Jurkat, Clone E6-1 (cell line): Measurements from ENCODE around the gene RBL1. TPM values are rescaled to one million over a fixed set of nuclear protein-coding genes. Genes with fewer than 3 reads are reported as not detected.
"Not testable (repeated sequence)": the region's sequence is repeated elsewhere in the genome, so short reads cannot be mapped to it uniquely, and the experiment has no call there.

ENCODE experiments used
- DNase-seq: peaks from one replicate; pipeline ENCODE4 v3.0.0-alpha.2; 2011; ENCODE audit warnings: low read depth, low spot score
- H3K4me3 ChIP-seq: 2 replicates; pipeline ENCODE4 v1.5.1; 2011; ENCODE audit warnings: mild to moderate bottlenecking, low read length, control low read depth, moderate library complexity
- polyA plus RNA-seq: library from polyadenylated mRNA; unstranded; fragments of >200 nt; gene quantifications from one replicate; pipeline ENCODE4 v1.2.1, GENCODE V29; 2012; ENCODE audit warnings: missing spikeins; ENCODE audit not compliant: insufficient read length, insufficient read depth

Gene RBL1, protein sequence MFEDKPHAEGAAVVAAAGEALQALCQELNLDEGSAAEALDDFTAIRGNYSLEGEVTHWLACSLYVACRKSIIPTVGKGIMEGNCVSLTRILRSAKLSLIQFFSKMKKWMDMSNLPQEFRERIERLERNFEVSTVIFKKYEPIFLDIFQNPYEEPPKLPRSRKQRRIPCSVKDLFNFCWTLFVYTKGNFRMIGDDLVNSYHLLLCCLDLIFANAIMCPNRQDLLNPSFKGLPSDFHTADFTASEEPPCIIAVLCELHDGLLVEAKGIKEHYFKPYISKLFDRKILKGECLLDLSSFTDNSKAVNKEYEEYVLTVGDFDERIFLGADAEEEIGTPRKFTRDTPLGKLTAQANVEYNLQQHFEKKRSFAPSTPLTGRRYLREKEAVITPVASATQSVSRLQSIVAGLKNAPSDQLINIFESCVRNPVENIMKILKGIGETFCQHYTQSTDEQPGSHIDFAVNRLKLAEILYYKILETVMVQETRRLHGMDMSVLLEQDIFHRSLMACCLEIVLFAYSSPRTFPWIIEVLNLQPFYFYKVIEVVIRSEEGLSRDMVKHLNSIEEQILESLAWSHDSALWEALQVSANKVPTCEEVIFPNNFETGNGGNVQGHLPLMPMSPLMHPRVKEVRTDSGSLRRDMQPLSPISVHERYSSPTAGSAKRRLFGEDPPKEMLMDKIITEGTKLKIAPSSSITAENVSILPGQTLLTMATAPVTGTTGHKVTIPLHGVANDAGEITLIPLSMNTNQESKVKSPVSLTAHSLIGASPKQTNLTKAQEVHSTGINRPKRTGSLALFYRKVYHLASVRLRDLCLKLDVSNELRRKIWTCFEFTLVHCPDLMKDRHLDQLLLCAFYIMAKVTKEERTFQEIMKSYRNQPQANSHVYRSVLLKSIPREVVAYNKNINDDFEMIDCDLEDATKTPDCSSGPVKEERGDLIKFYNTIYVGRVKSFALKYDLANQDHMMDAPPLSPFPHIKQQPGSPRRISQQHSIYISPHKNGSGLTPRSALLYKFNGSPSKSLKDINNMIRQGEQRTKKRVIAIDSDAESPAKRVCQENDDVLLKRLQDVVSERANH
- polyA plus RNA-seq = 13.5 TPM

DNA sequence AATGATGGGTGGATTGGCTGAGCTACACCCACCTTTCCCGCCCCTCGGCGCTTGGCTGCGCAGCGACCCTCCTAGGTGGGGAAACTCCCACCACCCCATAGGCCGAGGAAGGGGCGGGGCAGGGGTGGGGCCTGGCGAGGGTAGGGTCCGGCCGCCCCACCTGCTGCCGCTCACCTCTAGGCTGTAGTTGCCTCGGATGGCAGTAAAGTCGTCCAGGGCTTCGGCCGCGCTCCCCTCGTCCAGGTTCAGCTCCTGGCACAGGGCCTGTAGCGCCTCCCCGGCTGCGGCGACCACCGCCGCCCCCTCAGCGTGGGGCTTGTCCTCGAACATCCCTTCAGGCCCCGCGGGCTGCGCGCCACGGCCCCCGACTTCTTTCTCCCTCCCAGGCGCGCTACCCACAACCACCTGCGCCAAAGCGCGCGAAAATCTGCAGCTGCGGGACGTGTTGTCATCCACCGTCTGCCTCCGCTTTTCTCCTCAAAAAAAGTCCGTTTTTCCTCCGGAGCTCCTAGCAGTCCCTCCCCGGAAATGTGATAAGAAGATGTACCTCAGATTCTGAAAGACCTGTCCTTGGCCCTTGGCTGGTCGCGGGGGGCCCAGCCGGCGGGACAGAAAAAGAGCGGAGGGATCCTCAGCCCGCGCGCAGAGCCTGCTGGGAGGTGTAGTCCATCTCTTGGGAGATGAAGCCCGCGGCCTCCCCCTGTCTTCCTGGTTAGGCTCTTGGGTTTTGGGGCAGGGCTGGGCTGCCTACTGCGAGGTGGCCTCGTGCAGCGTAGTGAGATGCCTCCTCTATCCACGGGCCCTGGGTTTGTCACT, at the start of gene RBL1:
Gene RBL1, minus strand, starts transcription at position 399 of the 816 bp plus-strand sequence. Its CDS starts 69 bp downstream, at position 330.
- peak; percentile 93 for DNase-seq

DNA sequence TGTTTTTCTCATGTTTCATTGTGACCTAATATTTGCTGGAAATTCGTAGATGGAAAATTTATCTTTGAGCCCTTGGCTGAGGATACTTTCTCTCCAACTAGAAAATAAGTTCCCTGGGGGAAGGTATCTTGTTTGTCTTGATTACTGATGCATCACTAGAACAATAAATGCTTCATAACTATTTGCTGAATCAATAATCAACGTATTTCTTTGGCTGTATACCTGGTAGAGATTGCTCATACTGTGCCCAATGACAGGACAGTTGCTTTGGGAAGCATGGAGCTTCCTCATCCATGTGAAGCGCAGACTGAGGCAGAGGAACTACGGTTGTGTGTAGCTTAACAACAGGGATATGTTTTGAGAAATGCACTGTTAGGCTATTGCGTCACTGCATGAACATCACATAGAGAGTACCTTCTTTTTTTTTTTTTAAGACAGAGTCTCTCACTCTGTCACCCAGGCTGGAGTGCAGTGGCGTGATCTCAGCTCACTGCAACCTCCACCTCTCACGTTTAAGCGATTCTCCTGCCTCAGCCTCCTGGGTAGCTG, 49.1 kb upstream of the RBL1 start:
- H3K4me3 ChIP-seq = no peak overlapping the region
- no peak for DNase-seq

More for the DNA sequence above, at the start of gene RBL1:
- H3K4me3 ChIP-seq = peak within 1 kb of the TSS; percentile 95

DNA sequence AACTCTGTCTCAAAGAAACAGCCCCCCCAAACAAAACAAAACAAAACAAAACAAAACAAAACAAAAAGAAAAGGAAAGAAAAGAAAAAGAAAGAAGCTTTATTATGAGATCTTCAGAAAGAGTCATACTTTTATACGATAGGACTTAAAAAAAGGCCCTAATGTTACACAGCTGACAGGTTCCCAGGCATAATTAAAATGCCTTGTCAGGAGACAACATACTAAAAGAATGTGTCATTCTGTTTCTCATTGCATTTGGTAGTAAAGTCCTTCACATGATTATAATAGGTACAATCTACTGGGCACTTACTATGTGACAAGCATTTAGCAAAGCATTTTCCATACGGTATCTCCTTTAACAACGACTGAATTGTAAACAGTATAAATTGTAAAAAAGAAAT, 46.9 kb upstream of the RBL1 start:
- H3K4me3 ChIP-seq = no peak overlapping the region
- DNase-seq = no peak

DNA sequence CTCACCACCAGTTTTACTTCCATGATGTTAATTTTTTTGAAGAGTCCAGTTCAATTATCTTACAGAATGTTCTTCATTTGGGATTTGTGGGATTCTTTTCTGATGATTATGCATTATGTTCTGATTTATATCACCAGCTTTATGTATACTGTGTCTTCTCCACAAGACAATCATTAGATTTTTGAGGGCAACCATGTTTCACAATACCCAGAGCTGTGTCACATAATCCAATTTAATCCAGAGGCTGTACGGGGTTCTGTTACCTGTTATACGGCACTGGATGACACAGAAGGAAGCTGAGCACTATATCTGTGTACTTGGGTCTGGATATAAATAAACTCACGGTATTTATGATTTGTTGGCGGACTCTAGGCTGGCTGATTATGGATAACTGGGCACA, 41.8 kb upstream of the RBL1 start:
- no peak overlapping the region for H3K4me3 ChIP-seq
- DNase-seq = no peak

DNA sequence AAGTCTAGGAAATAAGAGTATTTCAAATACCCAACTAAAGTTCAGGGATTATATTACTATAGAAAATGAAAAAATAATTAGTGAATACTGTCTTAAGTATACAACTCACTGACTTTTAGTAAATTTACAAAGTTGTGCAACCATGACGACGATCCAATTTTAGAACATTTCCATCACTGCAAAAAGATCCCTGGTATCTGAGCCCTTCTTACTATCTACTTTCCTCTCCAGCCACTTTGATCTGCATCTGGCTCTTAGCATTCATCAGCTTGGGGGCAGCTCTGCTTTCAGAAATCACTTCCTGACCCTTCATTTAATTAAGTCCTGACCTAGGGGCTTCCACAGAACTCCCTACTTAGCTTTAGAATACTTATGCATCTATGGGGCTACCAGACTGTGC, 38.2 kb upstream of the RBL1 start:
- no peak for DNase-seq
- no peak overlapping the region for H3K4me3 ChIP-seq

DNA sequence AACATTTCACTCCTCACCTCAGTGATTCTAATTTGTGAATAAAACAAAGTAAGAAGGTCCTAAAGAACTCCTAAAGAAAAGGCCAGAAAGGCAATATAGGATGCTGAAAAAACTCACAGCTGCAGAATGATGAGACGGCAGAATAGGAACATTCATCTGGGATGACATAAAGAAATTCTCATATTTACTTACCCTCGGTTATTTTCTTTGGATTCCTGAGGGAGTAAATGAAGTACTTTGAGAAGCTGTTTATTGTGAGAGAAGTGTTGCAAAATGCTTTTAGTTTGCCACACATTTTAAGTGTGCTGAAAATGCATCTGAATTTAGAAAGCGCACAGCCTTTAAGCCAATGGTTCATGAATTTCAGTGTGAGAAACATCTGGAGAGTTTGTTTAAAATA, 35.7 kb upstream of the RBL1 start:
- no peak for DNase-seq
- H3K4me3 ChIP-seq = no peak overlapping the region

DNA sequence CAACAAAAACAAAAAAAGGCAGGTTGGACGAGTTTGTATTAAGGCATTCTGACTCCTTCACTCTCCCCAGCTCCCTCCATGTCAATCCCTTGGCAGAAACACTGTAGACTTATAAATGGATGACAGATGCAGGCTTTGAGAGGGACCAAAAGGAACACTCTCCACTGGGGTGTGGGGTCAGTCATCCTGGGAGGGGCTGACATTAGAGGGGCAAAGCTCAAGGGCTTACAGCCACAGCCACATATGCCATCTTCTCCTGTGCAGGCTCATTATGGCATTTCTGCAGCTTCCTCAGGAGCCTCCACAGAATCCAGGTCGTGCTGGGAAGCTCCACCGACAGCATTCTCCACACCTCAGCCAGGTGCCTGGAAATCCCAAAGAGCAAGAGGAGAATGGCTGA, 33.0 kb upstream of the RBL1 start:
- no peak overlapping the region for H3K4me3 ChIP-seq
- no peak for DNase-seq

DNA sequence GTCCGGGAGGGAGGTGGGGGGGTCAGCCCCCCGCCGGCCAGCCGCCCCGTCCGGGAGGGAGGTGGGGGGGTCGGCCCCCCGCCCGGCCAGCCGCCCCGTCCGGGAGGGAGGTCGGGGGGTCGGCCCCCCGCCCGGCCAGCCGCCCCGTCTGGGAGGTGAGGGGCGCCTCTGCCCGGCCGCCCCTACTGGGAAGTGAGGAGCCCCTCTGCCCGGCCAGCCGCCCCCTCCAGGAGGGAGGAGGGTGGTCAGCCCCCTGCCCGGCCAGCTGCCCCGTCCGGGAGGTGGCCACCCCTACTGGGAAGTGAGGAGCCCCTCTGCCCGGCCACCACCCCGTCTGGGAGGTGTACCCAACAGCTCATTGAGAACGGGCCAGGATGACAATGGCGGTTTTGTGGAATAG, 30.5 kb upstream of the RBL1 start:
- not testable (repeated sequence) for DNase-seq, H3K4me3 ChIP-seq

DNA sequence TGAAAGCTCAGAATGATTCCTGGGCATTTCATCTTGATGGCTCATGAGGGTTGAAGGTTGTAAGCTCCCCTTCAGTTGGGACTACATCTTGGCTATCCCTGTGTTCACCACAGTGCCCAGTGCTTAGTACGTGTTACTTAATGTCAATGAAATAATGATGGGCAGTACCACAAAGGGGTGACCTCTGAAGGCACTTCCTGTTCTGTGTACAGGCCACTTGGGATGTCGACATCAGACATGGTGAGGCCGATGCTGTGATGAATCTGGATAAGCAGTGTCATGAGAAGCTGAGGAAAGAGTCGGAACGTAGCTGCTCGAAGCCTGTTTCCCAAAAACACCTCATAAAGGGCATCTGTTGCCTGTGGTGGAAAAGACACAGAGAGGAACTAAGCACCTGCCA, 27.6 kb upstream of the RBL1 start:
- H3K4me3 ChIP-seq = no peak overlapping the region
- DNase-seq = no peak

DNA sequence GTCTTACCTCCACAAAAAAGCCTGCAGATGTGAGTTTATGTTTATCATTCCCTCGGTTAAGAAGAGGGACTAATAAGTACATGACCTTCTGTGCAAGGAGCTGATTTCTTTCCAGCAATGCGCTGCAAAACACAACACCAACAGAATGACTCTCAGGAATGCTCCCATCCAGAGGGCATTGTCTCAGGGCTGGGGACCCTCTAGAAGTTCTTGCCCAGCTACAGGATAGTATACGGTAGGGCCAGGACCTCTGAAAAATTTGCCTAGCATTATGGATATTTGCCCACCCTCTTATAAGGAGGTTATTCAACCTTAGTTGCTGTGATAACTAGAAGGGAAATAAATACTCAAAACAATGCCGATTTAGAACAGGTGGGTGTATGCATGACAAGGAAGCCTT, 24.7 kb upstream of the RBL1 start:
- H3K4me3 ChIP-seq = no peak overlapping the region
- no peak for DNase-seq

DNA sequence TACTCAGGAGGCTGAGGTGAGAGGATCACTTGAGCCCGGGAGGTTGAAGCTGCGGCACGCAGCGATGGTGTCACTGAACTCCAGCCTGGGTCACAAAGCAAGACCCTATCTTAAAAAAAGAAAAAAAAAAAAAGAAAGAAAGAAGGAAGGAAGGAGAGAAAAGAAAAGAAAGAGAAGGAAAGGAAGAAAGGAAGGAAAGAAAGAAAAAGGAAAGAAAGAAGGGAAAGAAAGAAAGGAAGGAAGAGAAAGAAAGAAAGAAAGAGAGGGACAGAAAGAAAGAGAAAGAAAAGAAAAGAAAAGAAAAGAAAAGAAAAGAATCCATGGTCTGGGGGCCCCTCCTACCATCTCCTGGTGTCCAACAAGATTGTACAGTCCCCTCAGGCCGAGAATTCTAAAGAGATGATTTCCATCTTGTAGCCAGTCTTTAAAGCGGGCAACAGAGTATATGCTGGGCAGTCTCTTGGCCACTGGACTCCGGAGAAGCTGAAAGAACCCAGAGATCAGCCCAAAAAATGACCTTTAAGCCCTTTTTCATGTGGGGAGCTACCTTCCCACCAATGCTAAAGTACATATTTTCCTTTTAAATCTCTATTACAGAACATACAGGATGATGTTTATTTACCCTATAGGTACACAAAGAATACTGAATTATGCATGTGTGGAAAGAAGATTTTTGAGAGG, 23.7 kb upstream of the RBL1 start:
- DNase-seq = no peak
- H3K4me3 ChIP-seq = no peak overlapping the region

DNA sequence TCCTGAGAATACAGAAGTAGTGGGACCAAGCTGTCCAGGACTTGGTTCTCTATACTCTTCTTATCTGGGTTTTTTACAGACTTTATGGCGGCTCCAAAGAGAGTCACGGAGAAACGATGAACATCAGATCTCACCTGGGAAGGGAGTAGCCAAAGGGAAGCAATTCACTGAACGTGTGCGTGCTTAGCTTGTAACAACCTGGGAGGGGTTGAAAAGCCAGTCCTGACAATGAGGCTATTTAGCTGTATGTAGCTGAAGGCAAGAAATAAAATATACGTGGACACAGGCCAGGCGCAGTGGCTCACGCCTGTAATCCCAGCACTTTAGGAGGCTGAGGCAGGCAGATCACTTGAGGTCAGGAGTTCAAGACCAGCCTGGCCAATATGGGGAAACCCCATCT, 18.2 kb upstream of the RBL1 start:
- no peak for DNase-seq
- no peak overlapping the region for H3K4me3 ChIP-seq

DNA sequence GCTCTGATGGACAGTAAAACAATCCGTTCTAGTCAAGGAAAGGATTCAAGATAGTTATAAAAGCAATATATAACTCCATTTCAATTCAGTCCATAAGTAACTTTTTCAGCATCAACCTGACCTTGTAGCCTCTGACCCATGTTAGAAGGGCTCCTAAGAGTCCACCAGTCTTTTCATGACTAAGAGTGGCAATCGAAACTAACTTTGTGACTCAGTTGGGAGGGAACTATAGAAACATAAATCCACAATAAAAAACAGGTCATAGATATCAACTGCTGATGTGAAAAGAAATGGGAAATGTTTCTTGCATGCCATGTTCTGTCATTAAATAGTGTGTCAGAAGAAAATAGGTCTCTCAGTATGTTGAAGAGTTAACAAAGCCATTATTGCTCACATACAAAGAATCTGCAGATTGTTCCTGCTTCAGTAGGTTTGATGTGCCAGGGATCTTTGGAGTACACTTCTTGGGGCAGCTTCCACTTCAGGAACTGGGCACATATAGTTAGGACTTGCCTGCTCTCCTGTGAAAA, 16.2 kb upstream of the RBL1 start:
- no peak overlapping the region for H3K4me3 ChIP-seq
- DNase-seq = no peak

DNA sequence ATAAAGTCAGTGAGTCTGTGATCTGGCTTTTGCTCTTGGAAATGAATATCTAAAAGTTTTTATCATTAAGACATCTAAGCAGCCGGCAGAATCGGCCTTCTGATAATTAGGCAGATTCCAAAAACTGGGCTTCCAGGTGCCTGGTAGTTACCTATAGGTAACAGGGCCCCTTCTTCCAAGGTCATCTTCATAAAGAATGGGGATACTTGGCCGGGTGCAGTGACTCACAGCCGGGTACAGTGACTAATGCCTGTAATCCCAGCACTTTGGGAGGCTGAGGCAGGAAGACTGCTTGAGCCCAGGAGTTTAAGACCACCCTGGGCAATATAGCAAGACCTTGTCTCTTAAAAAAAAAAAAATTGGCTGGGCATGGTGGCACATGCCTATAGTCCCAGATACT, 12.9 kb upstream of the RBL1 start:
- DNase-seq = no peak
- H3K4me3 ChIP-seq = no peak overlapping the region

DNA sequence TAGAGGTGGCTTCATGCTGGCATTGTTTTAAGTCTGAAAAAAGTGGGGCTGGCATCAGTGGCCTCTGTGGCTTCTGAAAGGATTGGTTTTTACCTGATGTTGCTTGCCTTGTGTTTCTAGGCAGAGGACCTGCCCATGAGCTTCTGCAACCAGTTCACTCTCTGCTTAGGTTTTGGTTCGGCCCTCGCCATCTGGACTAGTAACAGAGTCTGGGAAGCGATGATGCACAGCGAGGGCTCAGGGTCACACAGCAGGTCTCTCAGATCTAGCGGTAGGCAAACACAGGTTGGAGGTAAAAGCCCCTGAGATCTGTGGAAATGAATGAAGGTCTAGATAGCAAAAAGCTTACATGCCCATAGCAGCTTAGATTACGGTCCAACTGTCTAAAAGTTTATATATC, 6.8 kb upstream of the RBL1 start:
- H3K4me3 ChIP-seq = no peak overlapping the region
- DNase-seq = no peak

DNA sequence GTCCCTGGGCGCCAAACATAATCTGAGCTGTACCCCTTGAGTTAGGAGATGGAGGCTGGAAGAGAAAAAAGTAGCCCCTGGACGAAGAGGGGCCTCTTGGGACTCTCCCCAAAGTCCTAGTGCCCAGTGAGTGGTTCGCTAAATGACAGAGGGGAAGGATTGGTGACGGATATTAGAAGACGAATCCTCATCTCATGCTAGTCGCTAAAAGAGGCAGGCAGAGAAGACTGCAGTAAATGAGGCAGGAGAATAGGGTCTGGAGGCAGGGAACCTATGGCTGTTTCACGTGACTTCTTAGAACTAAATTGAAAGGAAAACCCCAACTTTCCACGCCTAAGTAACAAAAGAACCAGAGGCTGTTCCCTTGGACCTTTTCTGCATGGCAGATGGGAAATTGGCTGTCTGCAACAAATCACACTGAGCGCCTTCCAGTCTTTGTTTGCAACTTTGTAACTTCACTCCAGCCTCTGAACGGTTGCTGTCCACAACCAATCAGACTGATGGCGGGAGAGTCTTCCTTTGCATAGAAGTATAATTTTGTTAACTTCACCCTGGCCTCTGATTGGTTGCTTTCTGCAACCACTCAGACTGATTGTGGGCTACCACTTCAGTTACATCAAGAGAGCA, 731 bp upstream of the RBL1 start:
- H3K4me3 ChIP-seq = peak overlapping the region; percentile 95
- peak; percentile 42 for DNase-seq

DNA sequence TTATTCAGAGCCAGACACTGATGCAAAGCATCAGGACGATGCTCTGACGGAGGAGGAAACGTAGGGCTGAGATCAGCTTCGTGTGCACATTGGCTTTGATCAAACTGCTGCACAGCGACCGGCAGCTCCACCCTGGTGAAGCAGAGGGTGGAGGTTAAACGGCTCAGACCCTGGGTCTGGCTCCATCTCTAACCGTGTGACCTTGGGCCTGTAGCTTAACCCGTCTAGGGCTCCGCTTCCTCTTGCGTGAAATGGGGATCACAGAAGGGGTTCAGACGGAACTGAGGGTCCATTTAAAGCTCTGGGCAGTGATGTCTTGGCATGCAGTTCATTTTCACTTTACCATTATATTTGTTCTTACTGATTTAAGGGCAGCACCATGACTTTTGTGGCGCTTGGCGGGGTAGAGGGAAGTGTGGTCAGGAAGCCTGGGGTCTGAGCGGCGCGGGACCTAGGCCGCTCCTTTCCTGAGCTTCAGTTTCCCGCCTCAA, 644 bp downstream of the RBL1 start:
- H3K4me3 ChIP-seq = peak overlapping the region; percentile 95
- peak; percentile 29 for DNase-seq
